Cardiac fibroblast (primary cell): Measurements from ENCODE around the gene CHSY1.

ENCODE experiments used
- DNase-seq, 2 donors: peaks; one replicate each; pipeline versions ENCODE4 v3.0.0 to v3.0.0-alpha.2; 2010; ENCODE audit warnings: low read depth in 2 of 2
- H3K4me3 ChIP-seq, 2 donors: replicated peaks in 1 of 2; 1 replicate in 1 of 2; 2 replicates in 1 of 2; pipeline ENCODE4 v1.5.1; 2011; ENCODE audit warnings: low read depth in 2 of 2, low read length in 2 of 2, mild to moderate bottlenecking in 2 of 2, moderate library complexity in 1 of 2
- TF ChIP-seq, protein P1 (sequence below): IDR thresholded peaks from one replicate; pipeline ENCODE4 v1.5.1; 2011; ENCODE audit warnings: low read depth, mild to moderate bottlenecking, low read length, inconsistent platforms

Gene CHSY1

DNA sequence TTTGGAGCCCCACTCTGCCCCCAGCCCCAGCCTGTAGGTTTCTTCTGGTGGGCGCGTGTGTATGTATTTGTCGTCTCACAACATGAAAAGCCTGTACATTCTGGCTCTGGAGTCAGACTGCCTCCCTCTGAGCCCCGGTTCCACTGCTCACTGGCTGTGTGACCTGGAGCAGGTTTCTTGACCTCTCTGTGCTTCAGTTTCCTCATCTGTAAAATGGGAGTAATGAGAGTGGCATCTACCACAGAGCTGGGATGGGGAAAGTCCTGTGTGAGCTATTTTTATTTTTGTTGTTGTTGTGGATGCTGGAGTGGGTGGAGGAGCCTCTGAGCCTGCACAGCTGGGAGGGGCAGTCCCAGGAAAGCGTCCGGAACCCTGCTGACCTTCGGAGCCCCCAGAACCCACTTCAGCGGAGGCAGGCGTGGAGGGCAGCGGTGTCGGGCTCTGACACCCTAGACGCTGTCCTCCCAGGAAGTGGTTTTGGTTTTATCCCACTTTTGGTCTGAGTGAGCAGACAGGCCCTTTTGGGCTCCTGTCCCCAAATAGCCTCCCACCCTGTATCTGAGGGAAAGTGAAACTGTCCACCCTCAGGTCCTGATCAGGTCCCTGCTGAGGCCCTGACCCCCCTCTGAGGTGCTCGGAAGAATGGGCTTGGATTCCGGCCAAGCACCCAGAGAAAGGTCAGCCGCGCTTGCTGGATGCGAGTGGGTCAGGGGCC lies 103.5 kb downstream of the CHSY1 start:
- TF ChIP-seq, protein P1, sequence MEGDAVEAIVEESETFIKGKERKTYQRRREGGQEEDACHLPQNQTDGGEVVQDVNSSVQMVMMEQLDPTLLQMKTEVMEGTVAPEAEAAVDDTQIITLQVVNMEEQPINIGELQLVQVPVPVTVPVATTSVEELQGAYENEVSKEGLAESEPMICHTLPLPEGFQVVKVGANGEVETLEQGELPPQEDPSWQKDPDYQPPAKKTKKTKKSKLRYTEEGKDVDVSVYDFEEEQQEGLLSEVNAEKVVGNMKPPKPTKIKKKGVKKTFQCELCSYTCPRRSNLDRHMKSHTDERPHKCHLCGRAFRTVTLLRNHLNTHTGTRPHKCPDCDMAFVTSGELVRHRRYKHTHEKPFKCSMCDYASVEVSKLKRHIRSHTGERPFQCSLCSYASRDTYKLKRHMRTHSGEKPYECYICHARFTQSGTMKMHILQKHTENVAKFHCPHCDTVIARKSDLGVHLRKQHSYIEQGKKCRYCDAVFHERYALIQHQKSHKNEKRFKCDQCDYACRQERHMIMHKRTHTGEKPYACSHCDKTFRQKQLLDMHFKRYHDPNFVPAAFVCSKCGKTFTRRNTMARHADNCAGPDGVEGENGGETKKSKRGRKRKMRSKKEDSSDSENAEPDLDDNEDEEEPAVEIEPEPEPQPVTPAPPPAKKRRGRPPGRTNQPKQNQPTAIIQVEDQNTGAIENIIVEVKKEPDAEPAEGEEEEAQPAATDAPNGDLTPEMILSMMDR, result no peak
- no peak for DNase-seq

DNA sequence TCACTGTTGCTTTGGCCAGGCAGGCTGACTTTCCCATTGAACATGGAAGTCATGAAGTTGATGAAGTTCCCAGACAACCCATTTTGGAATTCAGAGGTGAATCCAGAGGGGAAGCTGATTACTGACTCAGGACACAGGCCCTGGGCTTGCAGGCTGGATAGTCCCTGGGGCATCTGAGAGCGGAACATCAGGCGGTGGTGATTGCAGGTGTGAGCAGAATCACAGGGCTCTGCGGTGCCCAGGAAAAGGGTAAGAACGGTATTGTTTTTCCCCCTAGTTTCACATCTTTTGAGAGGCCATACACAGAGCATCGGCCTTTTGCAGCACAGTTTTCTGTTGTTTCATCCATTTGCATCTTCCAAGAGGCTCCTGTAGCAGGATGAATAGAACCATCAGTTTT lies 104.7 kb downstream of the CHSY1 start:
- no peak for DNase-seq
- H3K4me3 ChIP-seq, result no peak overlapping the region
- TF ChIP-seq, protein P1, result no peak

More for the DNA sequence above, 103.5 kb downstream of the CHSY1 start:
- H3K4me3 ChIP-seq, result no peak overlapping the region

DNA sequence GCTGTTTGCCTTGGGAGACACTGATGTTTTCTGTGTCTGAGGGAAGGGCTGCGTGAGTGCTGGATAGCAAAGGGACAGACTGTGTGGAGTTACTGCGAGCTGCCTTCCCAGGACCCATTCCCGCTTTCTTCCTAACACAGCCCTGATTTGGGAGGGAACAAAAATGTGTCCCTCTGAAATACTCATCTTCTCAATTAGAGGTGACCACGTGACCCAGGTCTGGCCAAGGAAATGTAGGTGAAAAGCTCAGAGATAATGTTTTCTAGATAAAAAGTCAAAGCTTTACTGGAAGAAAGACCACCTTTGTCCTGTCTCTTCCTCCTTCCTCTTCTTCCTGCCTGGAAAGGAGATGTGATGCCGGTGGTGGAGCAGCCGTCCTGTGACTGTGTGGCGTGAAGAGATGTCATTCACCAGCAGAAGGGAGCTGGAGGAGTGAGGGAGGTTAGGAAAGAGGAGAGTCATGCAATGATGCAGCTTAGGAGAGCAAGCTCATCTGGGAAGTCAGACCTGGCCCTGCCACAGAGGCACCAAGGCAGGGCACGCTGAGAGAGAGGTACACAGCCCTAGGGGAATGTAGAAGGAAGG lies 105.6 kb downstream of the CHSY1 start:
- H3K4me3 ChIP-seq, result no peak overlapping the region

DNA sequence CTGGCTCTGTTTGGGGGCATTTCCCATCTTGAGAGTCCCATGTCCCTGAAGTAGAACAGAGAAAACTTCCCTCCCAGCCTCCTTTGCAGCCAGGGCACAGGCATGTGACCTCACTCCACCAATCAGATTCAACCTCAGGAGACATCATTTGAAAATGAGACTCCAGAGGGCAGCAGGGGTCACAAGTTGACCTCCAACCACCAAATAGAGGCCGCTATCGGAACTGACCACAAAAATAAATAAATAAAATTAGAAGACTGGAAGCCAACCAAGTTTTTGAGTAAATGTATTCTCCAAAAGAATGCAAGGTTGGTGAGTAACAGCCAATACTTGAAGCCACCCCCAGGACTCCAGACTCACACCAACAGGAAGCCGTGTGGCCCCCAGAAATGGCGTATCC lies 106.5 kb downstream of the CHSY1 start:
- no peak overlapping the region for H3K4me3 ChIP-seq
- DNase-seq, result peak in 1 of 2 donors; percentile 28
- TF ChIP-seq, protein P1, result no peak

More for the DNA sequence above, 105.6 kb downstream of the CHSY1 start:
- no peak for DNase-seq
- TF ChIP-seq, protein P1, result no peak

DNA sequence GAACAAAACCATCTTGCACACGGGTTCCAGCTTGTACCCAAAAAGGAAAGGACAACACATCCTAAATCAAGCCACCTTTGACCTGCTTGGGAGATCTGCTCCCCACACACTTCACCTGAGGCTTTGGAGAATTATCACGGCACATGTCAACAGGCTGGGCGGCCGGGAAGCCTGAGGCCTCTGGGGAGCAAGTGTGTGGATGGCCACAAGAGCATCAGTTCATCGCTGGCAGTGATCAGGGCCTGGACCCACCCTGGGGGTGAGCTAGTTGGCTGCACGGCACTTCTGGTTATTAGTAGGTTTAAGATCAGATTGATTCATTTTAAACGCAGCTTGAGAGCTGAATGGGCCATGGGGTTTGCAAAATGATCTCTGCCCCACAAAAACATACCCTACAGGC lies 108.5 kb downstream of the CHSY1 start:
- no peak overlapping the region for H3K4me3 ChIP-seq
- no peak for DNase-seq
- TF ChIP-seq, protein P1, result no peak

DNA sequence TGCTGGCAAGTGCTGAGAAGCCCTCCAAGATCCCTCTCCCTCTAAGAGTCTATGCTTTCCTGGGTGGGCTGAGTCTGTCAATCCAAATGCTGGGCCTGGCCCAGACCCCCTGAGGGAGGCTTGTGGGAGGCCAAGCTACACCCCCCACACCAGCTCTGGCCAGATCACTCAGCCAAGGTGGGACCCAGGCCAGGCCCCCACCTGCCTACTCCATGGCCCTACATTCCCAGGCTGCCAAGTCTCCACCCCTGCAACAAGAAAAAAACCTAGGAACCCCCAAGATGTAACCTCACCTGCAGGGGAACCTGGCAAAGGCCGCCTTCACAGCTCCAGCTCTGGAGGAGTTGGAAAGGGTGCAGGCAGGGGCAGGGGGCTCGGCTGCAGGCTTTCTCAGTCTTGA lies 109.1 kb downstream of the CHSY1 start:
- no peak overlapping the region for H3K4me3 ChIP-seq
- no peak for DNase-seq
- TF ChIP-seq, protein P1, result no peak
